CD4-positive, alpha-beta T cell treated with Interleukin-6 at 100 ng/mL for 8 hours (primary cell): ENCODE results near the gene PLA2G6.
"Not testable (repeated sequence)": the region's sequence is repeated elsewhere in the genome, so short reads cannot be mapped to it uniquely, and the experiment has no call there.

Experiments used
- DNase-seq: peaks from one replicate; pipeline ENCODE4 v3.0.0-alpha.2; 2020; ENCODE audit warnings: mixed read lengths, low spot score

PLA2G6 gene

DNA sequence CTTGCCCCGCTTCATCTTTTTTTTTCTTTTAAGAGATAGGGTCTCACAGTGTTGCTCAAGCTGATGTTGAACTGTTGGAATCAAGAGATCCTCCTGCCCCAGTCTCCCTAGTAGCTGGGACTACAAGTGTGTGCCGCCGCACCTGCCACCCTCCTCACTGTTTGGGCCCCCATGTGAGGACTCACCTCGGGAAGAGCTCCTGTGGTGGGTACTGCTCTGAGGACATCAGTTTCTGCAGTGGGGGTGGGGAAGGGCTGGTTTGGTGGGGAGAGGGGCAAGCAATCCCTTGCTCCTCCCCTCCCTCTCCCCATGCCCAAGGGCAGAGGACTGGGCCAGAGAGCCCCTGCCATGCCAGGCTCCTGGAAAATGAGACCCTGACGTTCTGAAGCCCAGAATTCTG is 96.1 kb downstream of the PLA2G6 start:
- no peak for DNase-seq

DNA sequence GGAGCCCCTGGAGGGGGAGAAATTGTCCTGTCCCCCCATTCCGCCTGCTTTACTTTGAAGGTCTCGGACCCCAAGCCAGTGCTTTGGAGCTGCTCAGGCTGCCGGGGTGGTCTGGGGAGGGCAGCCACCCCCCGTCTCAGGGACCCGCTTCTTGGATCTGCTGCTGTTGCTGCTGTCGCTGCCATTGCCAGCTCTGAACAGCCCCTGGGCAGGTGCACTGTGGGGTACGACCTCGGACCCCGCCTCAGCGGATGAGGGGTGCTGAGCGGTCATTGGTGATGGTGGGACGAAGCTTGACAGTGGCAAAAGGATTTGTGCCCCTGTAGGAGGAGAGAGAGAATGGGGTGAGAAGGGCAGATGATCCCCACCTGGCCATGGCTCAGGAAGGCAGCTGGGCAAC is 96.6 kb downstream of the PLA2G6 start:
- no peak for DNase-seq

DNA sequence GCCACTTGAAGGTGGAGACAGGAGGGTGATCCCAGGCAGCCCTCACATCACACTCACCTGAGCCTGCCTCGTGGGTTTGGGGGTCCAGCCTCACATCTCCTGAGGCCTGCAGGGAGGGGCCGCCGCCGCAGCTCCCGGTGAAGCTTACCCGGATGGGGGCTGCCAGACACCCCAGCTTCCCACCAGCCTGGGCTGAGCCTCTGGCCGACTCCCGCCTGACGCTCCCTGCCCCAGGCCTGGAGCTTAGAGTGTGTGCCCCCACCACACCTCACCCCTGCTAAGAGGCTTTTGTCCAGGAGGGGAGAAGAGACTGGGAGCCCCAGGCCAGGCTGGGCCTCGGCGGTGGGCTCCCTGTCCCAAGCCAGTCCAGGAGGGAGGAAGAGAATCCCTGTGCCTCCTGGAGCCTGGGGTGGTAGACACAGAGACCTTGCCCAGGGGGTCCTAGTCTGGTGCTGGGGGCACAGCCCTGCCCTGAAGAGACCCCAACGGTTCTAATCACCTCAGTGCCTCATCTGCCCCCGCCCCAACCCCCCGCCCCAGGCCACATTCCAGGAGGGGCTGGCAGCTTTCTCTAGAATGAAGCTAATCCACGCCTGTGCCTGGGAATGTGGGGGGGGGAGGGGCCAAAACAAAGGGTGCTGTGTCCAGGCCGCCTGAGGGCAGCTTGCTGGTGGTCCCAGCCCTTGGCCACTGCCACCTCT is 97.5 kb downstream of the PLA2G6 start, which contains the start of gene SLC16A8:
Gene SLC16A8 (minus strand): TSS at position 254 of the 701 bp plus-strand sequence. CDS start 1,311 bp downstream, outside the sequence.
- DNase-seq: no peak

DNA sequence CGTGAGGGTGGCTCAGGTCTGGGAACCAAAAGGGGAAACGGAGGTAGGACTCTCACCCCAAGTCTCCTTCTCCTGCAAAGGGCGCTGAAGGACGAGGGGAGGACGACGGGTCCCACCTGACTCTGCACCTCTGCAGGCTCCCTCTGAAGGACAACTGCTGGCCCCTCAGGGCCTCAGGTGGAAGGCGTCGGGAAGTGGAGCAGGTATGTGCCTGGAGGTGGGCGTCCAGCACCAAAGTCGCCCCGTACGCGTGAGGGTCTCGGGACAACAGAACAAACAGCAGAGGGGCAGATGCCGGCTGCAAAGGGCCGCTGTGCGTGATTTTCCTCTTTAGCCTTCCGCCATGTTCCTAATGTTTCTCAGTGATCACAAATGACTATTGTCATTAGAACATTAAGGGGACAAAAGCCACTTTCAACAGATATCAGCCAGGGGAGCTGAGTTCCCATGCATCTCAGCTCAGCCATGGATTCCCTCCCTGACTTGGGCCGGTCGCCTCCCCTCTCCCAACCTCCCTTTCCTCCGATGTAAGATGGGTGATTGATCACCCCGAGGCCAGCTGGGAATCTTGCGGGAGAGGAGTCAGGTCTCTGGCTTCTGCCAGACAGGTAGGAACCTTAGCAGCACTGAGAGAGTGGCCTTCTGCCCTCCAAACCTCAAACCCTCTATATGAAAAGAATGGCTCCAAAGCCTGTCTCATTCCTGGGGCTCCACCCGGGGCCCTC is 98.5 kb downstream of the PLA2G6 start:
- DNase-seq: no peak

DNA sequence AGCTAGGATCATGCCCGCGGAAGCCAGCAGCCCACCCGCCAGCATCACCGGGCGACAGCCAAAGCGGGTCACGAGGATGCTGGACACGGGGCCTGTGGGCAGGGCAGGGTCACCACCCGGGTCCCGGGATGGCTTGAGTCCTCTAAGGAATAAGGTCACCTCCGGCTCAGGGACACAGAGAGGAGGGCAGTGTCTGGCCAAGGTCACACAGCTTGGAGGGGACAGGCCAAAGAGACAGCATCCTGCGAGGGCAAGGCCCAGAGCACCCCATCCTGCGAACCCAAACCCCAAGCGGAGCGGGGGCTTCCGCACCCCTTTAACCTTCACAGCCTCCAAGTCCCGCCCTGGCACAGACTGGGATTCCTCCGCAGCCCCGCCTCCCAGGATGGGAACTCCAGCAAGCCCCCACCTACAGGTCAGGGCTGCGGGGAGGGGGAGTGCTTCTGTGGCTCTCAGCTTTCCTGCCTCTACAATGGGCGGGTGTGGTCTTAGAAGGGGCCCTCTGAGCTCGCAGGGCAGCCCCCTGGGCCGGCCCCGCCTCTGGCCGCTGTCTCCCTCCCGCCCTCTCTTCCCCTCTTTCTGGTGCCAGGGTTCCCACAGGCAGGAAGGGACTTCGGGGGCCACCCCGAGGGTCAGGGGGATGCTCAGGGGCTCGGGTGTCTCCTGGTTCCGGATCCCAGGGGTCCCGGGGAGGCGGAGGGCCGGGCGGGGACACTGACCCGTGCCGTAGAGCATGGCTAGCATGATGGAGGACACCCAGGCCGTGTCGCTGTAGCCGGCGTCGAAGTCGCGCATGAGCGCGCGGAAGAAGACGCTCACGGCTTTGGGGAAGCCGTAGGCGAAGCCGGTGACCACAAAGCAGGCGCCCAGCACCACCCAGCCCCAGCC is 99.4 kb downstream of the PLA2G6 start:
- no peak for DNase-seq

DNA sequence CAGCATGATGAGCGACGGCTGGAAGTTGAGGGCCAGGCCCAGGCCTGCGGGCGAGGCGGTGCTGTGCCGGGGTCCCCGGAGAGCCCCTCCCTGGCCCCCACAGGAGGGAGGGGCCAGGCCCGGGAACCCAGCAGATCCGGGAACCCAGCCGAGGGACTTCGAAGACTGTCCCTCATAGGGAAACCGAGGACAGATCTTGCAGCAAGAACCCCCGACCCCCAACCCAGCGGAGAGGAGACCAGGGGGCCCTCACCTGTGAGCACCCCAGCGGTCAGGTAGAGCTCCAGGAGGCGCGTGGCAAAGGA is 100.0 kb downstream of the PLA2G6 start:
- DNase-seq: no peak

DNA sequence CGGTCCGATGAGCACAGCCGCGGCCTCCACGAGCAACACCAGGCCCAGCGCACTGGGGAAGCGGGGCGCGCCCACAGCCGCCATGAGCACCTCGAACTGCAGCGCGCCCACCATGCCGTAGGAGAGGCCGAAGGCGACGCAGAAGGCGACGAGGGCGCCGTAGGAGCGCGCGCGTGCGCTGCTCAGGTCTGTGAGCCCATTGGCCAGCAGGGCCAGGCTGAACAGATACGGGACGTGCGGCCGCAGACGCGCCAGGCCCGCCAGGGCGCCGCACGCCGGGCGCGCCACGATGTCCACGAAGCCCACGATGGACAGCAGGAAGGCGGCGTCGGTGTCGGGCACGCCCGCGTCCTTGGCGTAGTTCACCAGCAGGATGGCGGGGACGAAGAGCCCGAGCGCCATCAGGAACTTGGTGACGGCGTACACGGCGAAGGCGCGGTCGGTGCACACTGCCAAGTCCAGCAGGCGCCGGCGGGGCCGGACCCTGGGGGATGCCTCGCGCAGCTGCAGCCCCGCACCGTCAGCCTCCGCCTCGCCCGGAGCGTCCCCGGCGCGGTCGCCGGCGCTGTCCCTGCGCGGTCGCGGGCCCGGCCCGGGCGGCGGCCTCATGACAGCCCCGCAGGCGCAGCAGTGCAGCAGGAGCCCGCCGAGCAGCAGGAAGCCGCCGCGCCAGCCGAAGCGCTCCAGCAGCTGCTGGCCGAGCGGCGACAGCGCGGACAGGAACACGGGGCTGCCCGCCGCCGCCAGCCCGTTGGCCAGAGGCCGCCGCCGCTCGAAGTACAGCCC is 100.6 kb downstream of the PLA2G6 start:
- DNase-seq: no peak

DNA sequence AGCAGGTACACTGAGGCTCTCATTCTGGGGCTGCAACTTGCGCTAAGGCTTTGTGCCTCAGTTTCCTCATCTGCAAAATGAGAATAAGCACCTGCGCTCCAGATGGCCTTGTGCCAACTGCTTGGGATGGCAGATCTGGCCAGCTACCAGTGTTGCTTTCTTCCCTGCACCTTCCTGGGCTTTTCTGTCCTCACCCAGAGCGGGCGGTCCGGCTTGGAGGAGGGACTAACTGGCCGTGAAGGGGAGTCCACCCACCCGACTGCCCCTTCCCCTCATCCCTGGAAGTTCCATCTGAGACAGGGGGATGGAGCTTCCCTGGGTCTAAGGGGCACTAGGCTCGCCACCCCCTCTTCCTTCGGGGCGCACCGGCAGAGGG is 101.2 kb downstream of the PLA2G6 start:
- no peak for DNase-seq

DNA sequence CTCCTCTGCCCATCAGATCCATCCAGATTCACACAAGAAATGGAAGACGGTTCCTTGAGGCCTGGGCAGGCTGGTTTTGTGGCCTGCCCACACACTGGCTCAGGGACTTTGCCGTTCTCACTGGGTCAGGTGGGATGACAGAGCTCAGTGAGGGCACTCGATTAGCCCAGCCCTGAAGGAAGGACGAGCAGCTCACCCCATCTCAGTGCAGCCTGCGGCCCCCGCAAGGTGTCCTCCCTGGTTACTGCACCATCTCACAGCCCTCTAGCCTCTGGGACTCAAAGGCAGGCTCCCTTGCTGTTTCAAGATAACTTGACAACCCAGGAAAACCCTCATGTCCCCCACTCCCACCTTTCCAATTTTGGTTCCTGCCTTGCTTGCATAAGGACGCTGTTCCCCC is 101.8 kb downstream of the PLA2G6 start:
- DNase-seq: no peak

DNA sequence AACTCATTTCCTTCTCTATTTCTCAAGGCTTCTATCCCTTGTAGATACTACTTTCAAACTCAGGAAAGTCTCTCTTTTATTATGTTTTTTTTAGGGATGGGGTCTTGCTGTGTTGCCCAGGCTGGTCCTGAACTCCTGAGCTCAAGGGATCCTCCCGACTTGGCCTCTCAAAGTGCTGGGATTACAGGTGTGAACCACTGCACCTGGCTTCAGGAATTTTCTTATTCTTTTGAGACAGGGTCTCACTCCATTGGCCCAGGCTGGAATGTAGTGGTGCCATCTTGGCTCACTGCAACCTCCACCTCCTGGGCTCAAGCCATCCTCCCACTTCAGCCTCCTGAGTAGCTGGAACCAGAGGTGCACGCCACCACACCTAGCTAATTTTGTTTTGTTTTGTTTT is 102.4 kb downstream of the PLA2G6 start:
- DNase-seq: not testable (repeated sequence)

DNA sequence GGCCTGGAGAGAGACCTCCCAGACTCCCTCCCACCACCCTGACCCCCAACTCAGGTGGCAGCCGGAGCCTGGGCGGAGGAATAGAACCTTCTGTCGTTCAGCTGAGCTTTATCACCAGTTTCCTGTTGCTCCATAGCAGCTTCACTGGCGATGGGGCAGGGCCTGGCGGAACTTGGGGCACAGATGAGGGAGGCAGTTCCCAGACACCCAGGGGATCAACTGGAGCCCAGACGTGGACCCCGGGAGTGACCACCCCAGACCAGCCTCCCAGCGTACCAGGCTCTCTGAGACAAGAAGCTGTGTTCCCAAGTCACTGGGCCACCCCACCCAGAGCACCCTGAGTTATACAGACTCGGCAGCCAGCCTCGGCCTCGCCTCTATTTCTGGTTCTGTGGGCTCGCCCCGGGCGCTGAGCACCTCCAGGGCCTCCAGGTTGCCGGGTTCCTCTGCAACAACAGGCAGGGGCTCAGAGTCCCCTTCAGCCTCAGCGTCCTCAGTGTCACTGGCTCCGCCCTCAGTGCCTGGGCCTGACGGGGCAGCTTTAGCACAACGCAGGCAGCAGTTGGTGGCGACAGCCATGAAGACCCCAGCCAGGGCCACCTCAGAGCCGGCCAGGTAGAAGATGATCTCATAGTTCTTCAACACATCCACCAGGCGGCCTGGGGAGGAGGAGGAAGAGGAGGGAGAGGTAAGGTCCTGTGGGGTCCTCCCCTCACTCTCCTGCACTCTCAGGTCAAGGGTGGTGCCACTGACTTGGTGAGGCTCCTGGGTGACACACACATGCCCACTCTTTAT is 103.4 kb downstream of the PLA2G6 start:
- DNase-seq: no peak

DNA sequence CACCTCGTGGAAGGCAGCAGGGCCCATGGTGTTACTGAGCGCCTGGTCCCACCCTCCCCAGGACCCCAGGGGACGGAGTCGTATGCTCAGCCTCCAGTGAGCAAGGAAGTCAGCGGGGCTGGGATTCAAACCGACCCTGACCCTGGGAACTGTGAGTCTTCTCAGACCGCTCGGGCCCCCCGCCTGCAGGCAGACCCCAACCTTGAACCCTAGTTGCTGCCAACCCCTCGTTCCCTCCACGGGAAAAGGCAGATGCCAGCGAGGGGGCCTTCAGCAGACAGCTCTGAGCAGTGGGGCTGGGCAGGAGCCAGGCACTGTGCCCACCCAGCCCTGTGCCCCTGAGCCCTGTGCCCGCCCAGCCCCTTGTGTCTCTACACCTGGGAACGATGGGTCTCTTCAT is 104.0 kb downstream of the PLA2G6 start:
- no peak for DNase-seq

DNA sequence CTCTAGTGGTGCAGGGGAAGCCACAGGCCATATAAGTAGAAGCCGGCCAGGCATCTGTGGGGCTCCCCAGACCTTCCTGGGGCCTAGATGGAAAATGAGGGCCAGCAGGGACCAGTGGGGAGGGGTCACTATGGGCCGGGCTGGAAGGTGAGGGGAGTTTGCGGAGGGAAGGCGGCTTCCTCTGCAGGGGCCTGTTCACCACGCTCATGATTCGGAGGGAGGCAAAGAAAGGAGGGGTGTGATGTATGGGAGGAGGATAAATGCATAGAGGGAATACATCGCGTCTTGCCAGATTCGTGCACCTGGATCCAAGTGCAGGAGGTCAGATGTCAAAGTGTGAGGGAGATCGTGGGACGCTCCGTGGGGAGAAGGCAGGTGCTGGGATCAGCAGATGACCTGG is 104.5 kb downstream of the PLA2G6 start:
- DNase-seq: no peak

DNA sequence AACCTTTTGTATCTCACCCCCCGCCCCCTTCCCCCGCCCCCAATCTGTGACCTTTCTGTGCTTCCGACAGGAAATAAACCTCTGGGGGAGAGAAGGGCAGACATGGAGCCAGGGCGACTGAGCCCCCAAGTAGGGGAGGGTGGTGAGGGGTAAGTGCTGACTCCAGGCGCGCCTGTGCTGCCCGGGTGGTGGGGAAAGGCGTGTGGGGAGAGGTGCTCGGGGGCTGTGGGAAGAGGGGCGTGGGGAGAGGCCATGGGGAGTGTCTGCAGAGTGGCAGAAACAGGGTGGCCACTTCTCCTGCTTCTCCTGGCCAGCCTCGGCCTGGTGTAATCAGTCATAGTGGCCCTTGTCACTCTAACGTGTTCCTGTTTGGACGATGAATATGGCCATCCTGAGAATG is 105.7 kb downstream of the PLA2G6 start:
- DNase-seq: no peak

DNA sequence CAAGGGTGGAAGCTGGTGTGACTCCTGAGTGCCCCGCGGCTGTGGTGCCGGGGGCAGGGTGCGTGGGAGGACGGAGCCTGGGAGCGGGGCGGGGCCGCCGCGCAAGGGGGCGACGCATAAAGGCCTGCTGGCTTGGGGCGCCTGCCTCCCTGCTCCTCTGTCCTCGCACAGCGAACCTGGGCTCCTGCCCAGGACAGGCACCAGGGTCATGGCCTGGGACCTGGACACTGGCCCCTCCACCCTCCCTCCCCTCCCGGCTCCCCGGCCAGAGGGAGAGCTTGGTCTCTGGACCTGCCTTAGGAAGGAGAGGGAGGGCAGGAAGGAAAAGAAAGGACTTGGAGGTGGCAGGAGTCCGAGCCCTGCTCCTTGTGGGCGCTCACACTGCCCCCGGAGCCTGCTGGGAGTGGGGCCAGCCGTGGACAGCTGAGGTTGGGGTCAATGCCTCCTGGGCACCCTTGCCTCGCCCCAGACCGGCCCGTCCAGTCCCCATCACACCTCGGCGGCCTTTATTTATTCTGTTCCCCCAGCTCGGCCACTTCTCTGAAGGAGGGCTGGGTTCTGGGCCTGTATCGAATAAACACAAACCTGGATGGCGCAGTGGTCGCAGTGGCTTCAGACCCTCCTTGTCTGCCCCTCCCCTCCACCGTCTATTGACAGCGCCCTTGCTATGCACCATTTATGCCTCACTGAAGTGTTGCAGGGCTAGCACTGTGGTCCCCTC is 106.4 kb downstream of the PLA2G6 start:
- DNase-seq: no peak

DNA sequence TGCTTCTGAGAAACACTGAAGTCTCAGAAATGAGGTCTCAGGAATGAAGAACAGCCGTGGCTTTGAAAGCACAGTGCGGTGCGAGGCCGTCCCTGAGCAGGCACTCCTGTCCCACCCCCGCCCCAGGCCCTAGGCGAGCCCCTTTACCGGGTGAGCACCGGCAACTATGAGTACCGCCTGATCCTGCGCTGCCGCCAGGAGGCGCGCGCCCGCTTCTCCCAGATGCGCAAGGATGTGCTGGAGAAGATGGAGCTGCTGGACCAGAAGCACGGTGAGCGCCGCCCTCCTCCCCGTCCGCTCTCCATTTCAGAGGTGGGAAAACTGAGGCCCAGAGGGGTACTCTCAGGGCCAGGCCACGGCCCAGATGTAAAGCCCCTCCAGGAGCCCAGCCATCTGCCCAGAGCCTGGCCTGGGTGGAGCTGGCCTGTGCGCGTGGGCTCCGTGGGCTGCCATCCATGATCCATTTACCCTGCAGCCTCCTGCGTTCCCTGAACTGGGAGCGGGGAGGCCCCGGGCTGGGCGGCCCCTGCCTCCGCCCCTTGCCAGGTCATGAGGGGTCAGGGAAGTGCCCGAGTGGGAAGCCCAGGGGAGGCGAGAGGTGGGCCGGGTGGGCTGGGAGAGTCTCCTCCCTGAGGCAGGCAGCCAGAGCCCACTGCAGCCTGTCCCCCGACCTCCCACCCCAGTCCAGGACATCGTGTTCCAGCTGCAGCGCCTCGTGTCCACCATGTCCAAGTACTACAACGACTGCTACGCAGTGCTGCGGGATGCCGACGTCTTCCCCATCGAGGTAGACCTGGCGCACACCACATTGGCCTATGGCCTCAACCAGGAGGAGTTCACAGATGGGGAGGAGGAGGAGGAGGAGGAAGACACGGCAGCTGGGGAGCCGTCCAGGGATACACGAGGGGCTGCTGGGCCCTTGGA is 107.2 kb downstream of the PLA2G6 start:
- DNase-seq: no peak

DNA sequence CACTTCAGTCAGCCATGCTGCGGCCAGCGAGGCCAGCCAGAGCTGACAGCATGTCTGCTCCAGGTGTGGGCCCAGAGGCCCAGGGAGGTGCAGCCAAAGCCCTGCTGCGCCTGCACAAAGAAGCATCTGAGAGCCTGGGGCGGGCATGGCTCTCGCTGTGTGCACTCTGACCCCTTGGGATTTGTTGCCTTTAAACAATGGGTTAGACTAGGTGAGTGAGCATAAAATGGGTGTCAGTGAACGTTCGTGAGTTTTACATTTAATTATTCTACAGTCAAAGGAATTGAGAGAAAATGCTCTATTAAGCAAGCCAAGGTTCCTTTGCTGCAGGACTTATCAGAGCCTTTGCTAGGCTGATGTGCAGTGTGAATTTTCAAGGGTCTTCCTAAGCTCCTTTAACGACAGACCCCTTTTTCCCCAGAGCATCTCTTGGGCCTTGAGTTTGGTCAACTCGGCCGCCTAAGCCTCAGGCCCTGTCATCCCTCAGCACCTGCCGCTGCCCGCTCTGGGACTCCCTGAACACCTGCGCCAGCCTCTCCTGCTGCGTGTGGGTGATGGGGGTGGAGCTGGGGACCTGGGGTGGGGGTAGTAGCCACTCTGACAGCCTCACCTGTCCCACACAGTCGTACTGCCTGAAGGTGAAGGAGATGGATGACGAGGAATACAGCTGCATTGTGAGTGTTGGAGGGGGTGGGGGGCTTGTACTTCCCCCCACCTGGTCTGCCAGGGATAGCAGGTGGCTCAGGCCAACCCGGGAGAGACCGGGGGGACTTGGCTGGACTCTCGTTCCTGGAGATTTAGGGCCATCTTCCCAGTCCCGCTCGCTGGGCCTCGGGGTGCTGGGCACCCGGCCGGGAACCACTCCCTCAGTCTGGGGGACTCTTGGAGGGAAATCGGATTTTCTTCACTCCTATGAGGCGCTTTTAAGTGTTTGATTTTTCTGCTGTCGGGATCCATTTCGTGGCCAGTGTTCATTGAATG is 108.2 kb downstream of the PLA2G6 start:
- DNase-seq: no peak
